SHP77 (cell line): ENCODE data around the gene NSF.
A peak's percentile ranks its signal among the peaks of the same experiment; 100 is the strongest.
"Not testable (repeated sequence)": the region's sequence is repeated elsewhere in the genome, so short reads cannot be mapped to it uniquely, and the experiment has no call there.

ENCODE experiments used
- DNase-seq, 2 experiments: peaks; one replicate each; lab custom pipeline; 2025; lab: John Stamatoyannopoulos, UW

Gene NSF

DNA sequence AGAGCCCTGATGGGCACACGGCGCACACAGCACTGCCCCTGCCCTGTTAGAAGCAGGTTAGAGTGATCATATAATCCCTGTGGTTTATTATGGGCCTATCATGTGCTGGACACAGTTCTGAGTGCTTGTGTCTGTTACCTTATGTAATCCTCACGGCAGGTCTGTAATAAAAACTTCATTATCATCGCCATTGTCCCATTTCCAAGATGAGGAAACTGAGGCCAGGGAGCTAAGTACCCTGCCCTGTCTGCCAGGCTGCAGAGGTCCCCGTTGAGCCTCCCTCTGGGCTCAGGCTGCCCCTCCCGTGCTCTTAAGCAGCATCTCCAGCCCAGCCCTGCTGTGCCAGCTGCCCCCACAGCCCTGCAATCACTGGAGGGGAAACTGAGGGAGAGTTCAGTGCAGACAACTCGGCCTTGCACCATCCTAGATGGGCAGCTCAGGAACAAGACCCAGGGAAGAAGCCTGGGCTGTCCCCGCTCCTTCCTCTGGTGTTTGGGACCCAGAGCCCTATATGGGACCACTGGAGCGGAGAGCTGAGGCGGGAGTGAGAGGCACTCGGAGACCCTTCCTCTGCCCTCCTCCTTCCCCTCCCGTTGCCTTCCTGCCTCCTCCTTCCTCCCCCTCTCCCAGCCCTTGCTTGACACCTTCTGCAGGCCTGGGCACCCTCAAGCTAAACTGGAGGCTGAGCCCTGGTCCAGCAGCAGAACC, 186.0 kb downstream of the NSF start:
- no peak for DNase-seq

DNA sequence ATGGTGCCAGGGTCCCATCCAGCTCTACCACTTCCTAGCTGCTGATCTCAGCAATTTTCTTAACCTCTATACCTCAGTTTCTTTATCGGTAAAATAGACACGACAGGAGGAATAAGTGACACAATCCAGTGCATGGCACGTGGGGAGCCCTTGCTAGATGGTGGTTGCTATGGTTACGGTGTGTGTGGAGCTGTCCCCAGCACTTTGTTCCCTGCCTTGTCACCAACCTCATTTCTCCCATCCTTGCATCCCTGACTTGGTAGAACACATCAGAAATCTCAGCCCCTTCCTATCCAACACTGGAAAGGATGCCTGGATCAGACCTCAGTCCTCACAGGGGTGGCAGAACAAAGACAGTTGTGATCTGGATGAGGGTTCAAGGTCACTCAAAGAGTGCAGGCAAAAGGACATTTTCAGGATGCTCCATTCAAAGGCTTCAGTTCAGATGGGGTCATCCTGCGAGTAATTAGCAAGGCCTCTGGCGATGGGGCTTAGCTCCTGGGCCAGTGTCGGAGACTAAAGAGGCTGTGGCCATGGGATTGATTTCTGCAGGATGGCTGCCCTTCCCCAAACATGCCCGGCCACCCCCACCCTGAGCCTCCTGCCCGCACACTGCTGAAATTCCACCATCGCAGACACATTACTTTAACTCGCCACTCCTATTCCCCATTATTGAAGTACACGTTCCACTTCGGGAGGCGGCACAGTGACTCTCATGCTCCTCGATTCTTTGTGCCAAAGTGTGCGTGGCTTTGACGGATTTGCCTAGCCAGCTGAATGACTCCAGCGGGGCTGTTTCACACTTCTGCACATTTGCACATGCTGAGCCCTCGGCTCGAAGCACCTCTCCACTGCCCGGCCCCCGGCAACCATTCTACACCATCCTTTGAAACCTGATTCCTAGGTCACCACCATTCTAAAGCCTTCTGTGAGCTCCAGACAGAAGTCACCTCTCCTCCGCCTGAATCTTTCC, 187.8 kb downstream of the NSF start:
- no peak for DNase-seq

DNA sequence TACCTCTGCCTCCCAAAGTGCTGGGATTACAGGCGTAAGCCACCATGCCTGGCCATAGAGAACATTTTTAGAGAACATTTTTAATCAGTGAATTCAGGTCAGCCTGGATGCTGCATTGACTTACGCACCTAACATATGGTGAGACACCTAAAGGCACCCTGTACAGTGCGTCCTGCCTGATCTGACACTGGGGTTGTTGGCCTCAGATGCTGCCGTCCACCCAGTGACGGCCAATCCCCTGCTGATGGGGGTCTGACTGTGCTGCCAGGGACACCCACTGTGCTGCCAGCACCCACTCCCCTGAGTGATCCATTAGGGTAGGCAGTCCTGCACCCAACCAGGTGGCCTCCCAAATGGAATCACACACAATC, 189.5 kb downstream of the NSF start:
- no peak for DNase-seq

DNA sequence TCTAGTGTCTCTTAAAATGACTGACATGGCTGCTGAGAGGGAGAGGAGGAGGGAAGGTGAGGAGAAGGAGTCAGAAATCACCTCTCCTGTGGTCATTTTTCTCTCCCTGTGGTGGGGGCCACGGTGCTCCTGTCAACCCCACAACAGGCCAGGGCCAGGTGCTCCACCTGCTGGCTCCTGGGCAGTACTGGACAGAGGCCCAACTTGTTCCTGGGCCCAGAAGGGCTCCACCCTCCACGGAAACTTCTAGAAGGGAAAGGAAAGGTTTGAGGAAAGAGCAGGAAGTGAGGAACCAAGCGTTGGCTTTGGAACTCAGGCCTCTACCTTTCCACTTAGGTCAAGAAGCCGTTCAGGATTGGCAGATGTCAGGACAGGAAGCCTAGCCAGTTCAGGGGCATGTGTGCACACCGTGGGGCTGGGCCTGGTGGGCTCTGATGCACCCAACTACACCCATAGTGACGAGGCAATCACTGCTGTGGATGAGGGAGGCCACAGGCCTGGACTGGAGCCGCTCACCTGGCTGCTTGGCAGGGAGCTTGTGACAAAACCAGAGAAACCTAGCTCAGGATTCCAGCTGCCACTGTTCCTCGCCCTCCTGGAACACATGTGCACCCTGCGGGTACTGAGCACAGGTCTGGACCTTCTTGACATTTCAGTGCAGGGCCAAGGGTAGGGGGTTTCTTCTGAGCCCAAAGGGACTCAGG, 191.9 kb downstream of the NSF start:
- peak; percentile 12 to 51 for DNase-seq

DNA sequence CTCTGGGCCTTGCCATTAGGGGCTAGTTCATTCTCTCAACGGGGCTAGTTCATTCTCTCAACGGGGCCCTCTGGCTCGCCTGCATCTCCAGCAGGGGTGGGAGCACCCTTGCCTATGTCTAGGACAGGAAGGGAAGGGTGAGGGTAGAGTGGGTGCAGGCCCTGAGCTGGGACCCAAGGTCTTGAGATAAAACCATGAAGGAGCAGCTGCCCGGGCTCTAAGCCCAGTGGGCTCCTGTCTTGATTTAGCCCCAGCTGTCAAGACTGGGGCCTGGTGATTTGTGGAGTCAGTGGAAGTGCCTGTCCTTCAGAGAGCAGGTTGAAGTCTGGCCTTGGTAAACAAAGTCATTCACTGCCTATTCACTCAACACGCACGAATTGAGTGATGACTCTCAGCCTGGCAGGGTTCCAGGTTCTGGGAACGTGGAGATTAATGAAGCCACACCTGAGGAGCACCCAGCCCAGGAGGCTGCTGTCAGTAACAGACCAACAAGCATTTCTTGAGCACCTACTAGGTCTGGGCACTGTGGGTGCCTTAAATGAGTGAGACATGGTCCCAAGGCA, 192.6 kb downstream of the NSF start:
- peak; percentile 15 to 44 for DNase-seq

DNA sequence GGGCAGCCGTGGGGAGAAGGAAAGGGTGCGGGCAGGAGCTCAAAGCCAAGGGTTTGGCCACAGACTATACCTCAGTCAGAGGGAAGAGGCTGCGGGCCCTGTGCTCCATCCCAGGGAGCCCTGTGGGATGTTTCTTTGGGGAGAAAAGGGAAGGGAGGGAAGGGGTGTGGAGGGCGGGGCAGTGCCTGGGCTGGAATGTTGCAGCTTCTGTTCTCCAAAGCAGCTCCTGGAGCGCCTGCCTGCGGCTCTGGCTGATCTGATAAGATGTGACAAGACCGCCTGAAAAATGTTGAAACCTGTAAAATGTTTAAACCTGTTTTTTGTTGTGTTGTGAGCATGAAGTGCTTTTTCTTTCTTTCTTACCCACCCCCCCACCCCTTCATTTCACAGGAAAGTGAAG, 195.2 kb downstream of the NSF start:
- DNase-seq: no peak

DNA sequence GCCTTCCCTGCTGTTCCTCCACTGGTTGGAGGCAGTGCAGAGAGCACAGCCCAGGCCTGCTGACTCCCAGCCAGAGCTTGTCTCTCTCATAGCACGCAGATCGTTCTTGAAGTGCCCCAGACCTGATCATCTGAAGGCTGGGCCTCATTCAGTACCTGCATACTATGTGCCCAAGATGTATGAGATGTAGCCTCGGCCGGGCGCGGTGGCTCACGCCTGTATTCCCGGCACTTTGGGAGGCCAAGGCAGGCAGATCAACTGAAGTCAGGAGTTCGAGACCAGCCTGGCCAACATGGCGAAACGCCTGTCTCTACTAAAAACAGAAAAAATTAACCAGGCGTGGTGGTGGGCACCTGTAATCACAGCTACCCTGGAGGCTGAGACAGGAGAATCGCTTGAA, 197.0 kb downstream of the NSF start:
- DNase-seq: no peak

DNA sequence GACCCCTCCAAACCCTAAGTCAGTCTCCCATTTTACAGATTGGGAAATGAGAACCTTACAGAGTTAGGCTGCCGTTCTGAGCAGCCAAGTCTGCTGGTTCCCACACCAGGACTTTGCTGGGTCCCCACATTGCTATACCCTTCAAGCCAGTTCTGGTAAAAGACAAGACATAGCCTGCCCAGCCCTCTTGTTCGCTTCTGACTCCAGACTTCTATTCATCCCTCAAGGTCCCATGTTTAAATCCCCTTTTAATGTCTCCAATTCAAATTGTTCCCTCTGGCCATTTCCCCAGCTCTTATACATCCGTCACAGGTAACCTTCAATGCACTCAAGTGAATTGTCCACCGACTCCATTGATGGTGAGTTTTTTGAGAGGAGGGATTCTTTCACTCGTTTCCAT, 197.8 kb downstream of the NSF start:
- no peak for DNase-seq

DNA sequence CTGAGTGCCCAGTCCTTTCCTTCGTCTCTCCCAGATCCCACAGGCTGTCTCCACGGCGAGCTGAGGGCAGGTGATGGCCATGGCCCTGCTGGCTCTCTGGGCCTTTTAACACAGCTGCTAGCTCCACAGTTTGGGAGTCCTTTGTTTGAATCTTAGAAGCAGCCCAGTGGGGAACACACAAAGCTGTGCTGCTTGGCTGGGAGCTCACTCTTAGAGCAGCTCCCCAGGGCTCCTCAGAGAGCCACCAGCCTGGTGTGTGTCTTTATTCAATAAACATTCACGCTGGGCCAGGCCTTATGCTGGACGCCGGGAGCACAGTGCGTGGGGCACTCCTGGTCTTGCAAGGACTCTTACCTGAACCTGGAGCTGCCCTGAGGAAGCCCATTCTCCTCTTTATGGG, 198.3 kb downstream of the NSF start:
- DNase-seq: no peak

DNA sequence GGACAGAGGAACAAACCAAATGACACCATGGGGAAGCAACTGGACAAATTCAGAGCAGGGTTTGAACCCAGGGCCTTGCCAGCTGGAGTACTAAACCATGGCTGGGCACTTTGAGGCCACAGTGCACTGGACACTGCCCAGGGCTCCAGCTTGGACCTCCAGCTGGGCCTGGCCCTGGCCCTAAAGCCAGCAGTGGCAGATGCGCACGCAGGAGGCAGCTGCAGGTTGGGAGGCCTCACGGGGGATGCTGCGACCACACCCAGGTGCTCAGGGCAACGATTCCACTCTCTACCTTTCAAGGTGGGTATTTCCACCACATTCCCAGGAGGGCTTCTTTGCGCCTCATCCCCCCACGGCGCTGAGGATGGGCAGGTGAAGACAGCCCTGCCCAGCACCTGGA, 199.1 kb downstream of the NSF start:
- no peak for DNase-seq

DNA sequence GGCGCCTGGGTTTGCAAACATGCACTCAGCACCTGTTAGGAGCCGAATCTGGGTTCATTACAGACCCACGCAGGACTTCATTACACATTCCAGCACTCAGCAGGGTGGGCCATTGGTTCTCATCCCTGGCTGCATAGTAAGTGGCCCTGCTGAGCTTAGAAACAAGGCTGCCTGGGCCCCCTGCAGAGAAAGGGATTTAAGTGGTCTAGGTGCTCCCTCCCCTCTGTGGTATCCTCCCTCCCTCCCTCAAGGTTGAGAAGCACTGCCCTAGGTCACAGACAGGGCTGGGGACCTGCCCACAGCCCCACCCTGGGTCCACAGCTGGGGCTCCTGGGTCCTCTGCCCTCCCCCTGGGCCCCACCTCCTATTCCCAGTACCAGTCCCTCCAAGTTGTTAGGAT, 199.7 kb downstream of the NSF start:
- DNase-seq: no peak

DNA sequence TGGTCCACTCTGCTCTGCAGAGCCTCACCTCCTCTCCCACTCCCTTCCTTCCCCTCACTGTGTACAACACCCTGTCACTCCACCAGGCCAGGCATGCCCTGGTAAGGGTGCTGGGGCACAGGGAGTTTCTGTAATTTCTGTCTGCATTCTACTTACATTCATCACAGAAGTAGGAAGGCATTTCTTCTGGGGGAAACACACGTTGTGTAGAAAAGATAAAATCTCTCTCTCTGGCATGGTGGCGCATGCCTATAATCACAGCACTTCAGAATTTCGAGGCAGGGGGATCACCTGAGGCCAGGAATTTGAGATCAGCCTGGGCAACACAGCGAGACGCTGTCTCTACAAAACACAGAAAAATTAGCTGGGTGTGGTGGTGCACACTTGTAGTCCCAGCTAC, 201.1 kb downstream of the NSF start:
- DNase-seq: no peak

DNA sequence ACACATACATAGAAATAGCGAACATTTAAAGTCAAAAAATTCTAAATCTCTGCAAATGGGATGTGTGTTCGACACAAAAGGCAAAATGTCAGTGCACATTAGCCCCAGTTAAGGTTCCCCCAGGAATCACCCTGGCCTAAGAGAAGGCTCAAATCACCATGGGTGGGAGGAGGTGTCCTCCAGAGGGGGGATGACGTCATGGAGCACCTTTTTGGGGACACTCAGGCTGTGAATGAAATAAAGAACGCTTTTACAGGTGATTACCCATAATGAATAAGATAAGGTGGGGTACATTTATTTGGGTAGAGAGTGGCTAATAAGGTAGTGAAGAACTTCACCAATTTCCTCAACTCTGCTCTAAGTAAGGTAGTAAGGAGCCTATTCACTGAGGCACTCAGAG, 201.6 kb downstream of the NSF start:
- DNase-seq: no peak

DNA sequence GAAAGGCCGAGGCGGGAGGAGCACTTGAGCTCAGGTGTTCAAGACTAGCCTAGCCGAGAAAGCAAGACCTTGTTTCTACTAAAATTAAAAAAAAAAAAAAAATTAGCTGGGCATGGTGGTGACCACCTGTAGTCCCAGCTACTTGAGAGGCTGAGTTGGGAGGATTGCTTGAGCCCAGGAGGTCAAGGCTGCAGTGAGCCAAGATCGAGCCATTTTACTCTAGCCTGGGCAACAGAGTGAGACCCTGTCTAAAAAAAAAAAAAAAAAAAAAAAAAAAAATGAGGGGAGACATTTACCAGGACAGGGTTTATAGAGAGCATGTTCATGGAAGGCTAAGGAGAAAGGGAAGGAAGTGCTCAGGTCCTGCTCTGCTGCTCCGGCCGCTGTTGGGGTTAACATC, 202.6 kb downstream of the NSF start:
- not testable (repeated sequence) for DNase-seq

DNA sequence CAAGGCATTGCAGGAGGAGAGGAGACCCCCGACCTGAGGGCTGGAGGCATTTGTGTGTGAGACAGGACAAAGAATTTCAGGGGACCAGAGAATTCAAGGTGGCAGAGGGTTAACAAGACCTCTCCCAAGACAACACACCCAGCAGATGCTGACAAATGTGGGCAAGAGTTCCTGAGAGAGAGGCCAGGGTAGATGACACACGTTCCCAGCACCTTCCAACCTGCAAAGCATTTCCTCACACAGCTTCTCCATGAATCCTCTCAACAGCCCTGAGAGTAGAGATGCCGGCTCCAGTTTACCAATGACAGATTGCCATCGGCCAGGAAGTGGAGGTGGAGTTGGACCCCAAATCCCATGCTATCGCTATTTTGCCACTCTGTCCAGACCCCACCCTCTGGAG, 203.1 kb downstream of the NSF start:
- no peak for DNase-seq

DNA sequence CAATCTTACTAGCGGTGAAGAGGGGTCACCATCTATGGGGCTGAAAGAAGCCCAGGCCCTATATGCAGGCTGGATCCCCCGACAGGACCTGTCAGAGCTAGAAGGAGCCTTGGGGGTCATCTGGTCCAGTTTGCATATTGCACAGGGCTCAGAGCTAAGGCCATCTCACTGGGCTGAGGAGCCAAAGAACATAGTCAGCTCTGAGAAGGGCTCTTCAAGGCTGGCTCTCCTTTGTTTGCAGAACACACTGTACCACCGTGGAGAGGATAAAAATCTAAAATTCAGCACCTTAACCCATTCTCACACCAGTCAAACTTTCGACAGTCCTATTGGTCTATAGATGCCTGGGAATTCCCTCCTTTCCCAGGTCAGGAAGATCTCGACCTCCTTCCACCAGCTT, 203.8 kb downstream of the NSF start:
- DNase-seq: no peak

DNA sequence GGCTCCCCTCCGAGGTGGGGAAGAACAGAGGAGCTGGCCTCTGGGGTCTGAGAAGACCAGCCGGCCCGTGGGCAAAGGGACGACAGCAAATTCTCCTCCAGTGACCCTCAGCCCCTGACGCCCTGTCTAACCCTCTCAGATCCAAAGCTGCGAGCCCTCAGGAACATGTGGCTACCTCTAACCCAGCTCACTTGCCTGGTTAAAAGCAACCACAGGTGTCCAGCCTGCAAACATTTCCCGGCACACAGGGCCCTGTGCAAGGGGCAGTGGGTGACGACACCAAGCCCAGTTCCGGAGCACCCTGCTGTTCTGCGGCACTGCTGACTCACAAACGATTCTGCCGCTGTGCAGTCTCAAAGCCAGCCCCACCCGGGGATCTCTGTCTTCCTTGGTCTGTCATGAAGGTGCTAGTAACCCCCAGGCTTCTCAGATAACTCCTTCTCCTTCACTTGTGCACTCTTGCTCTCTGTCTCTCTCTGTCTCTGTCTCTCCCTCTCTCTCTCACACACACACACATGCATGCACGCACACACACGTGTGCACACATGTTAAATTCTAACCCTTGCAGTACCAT, 205.0 kb downstream of the NSF start:
- peak in 1 of 2 experiments; percentile 33 for DNase-seq

DNA sequence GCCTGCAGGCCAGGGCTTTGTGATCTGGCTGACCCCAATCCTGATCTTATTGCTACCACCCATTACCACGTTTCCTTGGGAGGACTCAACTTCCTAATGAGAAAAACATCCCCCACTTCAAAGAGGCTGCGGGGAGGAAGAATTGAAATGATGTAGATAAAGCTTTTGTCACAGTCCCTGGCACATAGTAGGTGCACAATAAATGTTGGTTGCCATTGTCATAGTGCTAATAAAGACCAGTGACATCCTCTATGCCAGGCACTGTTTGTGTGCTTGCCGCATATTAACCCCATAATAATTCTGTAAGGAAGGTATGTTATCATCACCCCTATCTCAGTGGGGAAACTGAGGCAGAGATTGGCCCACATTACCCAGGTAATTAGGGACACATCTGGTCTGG, 205.6 kb downstream of the NSF start:
- no peak for DNase-seq

DNA sequence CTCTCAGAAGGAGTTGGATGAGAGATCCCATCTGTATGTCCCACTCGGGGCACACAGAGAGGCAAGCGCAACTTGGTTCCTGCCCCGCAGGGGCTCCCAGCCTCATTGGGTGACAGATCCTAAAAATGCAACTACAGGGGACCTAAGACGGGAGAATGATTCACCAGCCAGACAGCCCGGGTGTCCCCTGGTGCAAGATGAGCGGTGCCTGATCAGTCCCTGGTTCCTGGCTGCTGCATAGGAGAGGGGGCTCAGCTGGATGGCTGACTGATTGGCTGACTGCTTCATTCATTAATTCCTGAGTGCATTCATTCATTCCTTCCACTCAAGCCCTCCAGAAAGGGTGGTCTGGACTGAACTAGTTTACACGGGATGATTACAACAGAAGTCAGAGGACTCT, 206.1 kb downstream of the NSF start:
- no peak for DNase-seq

DNA sequence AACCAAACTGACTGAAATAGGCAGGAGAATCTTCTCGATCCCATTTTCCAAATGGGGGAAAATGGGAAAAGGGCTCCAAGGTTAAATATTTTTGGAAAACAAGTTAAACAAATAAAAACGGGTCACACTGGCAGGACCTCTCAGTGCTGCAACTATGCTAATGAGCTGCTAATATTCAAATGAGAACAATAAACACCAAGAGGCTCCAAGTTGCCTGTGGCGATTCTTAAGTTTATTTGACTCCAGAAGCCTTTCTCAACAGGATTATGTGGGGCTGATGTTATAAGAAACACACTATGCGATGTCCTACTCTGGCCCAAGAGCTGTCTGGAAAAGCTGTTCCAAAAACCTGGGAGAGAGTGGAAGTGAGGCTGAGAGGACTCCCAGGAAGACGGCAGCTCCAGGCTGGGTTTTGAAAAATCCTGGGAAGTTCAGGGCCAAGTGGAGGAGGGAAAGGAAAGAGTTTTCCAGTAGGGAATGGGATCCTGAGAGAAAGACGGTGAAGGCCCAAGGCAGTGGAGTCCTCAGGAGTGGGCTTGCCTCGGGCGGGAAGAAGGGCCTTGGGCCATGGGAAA, 206.6 kb downstream of the NSF start:
- no peak for DNase-seq

DNA sequence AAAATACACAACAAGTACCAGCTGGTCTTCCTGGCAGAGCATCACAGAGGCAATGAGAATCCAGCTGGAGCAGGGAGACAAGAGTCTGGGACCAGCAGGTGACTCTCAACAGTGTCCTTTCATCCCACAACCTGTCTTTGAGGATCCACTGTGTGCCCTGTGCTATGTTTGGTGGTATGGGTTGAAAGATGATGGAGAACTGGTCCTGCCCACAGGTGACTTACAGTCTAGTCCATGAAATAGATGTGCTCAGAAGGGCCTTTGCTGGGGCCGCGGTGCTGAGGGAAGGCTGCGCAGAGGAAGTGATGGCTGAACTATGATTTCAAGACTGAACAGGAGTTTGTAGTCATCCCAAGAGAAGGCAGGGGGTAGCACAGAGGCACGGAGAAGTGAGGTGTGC, 210.1 kb downstream of the NSF start:
- no peak for DNase-seq

DNA sequence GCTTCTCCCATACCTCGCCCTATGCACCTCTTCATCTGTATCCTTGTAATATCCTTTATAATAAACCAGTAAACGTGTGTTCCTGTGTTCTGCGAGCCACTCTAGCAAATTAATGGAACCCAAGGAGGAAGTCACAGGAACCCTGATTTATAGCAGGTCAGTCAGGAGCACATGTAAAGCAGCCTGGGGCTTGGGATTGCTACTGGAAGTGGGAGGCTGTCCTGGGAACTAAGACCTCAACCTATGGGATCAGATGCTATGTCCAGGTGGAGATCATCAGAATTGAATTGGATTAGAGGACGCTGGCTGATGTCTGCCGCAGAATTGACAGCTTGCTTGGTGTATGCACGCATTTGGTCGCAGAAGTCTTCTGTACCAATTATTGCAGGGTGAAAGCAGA, 212.3 kb downstream of the NSF start:
- no peak for DNase-seq
